ENCODE measurements around the gene NPR2.

NPR2 gene

GRCh38 chr9:35763803-35764202 lies 27.6 kb upstream of the NPR2 start:
- no peak for DNase-seq (ENCODE audit: low read depth)

- DNase-seq (ENCODE audit: low read depth) = no peak
Measured at GRCh38 chr9:35766997-35767396, 24.4 kb upstream of the NPR2 start.

- DNase-seq (ENCODE audit: low read depth) = no peak
Measured at GRCh38 chr9:35767458-35767857, 23.9 kb upstream of the NPR2 start.

- no peak for DNase-seq (ENCODE audit: low read depth)
Measured at GRCh38 chr9:35769763-35770162, 21.6 kb upstream of the NPR2 start.

- DNase-seq (ENCODE audit: low read depth) = no peak
Measured at GRCh38 chr9:35771075-35771433, 20.3 kb upstream of the NPR2 start.

- no peak for DNase-seq (ENCODE audit: low read depth)
Measured at GRCh38 chr9:35771534-35771933, 19.9 kb upstream of the NPR2 start.

GRCh38 chr9:35771943-35772342 lies 19.4 kb upstream of the NPR2 start:
- DNase-seq (ENCODE audit: low read depth) = no peak

GRCh38 chr9:35774907-35775635 lies 16.3 kb upstream of the NPR2 start:
- no peak for DNase-seq (ENCODE audit: low read depth)

GRCh38 chr9:35776018-35776417 lies 15.4 kb upstream of the NPR2 start:
- no peak for DNase-seq (ENCODE audit: low read depth)

- DNase-seq (ENCODE audit: low read depth) = no peak
Measured at GRCh38 chr9:35778496-35778895, 12.9 kb upstream of the NPR2 start.

GRCh38 chr9:35781066-35781465 lies 10.3 kb upstream of the NPR2 start:
- DNase-seq (ENCODE audit: low read depth) = no peak

- no peak for DNase-seq (ENCODE audit: low read depth)
Measured at GRCh38 chr9:35783418-35783817, 8.0 kb upstream of the NPR2 start.

GRCh38 chr9:35789541-35789940 lies 1.9 kb upstream of the NPR2 start:
- no peak for DNase-seq (ENCODE audit: low read depth)

- DNase-seq (ENCODE audit: low read depth) = no peak
Measured at GRCh38 chr9:35790025-35790384, 1.4 kb upstream of the NPR2 start.

GRCh38 chr9:35790385-35791296 lies 750 bp upstream of the NPR2 start:
- no peak for DNase-seq (ENCODE audit: low read depth)

GRCh38 chr9:35792024-35792813 lies 828 bp downstream of the NPR2 start:
- no peak for DNase-seq (ENCODE audit: low read depth)

GRCh38 chr9:35792826-35793225 lies 1.4 kb downstream of the NPR2 start:
- DNase-seq (ENCODE audit: low read depth) = no peak

- DNase-seq (ENCODE audit: low read depth) = no peak
Measured at GRCh38 chr9:35793461-35793860, 2.1 kb downstream of the NPR2 start.

- DNase-seq (ENCODE audit: low read depth) = no peak
Measured at GRCh38 chr9:35795695-35796094, 4.3 kb downstream of the NPR2 start.

GRCh38 chr9:35797311-35798109 lies 6.1 kb downstream of the NPR2 start:
- DNase-seq (ENCODE audit: low read depth) = no peak

- DNase-seq (ENCODE audit: low read depth) = no peak
Measured at GRCh38 chr9:35798658-35799374, 7.4 kb downstream of the NPR2 start.

Measured in stimulated activated CD8-positive, alpha-beta memory T cell treated with anti-CD3 and anti-CD28 coated beads, Interleukin-7, amount 100 ng/mL, for 24 hours (primary cell).